HEK293 (cell line): Measurements from ENCODE around the gene PDE4B.
A peak's percentile ranks its signal among the peaks of the same experiment; 100 is the strongest.

Experiments used
- CTCF ChIA-PET: fragments of 350-600 bp; formaldehyde crosslinking; extraction: SDS; loops from one replicate; lab custom pipeline; 2021; ENCODE audit warnings: antibody characterized with exemption; lab: Yijun Ruan, JAX
- POLR2A ChIA-PET: fragments of 300-600 bp; formaldehyde crosslinking; extraction: SDS; loops from one replicate; lab custom pipeline; 2020; ENCODE audit warnings: antibody characterized with exemption, inconsistent platforms; lab: Yijun Ruan, JAX
- H3K27ac ChIP-seq: fragments of 200-500 bp; sonication (Bioruptor generic); 2 replicates; pipeline ENCODE4 v1.5.1; 2014; ENCODE audit warnings: low read depth, low read length, control low read depth, inconsistent platforms; ENCODE audit errors: extremely low read depth
- H3K36me3 ChIP-seq, 2 experiments: fragments of 200-500 bp in 1 of 2; sonication (Bioruptor generic) in 1 of 2; 1 replicate in 1 of 2; 2 replicates in 1 of 2; pipeline ENCODE4 v1.5.1; 2014 to 2017; ENCODE audit warnings: inconsistent platforms in 2 of 2, low read length in 2 of 2; ENCODE audit not compliant: control insufficient read depth in 2 of 2, insufficient read depth in 1 of 2
- H3K4me1 ChIP-seq: fragments of 200-500 bp; sonication (Bioruptor generic); 2 replicates; pipeline ENCODE4 v1.5.1; 2014; ENCODE audit warnings: mild to moderate bottlenecking, low read length, inconsistent platforms; ENCODE audit not compliant: control insufficient read depth, insufficient read depth
- H3K4me3 ChIP-seq: 2 replicates; pipeline ENCODE4 v1.5.1; 2011; ENCODE audit warnings: low read depth, mild to moderate bottlenecking, control low read depth, low read length, moderate library complexity
- H3K9me3 ChIP-seq: fragments of 200-500 bp; sonication (Bioruptor generic); 2 replicates; pipeline ENCODE4 v1.5.1; 2014; ENCODE audit warnings: low read depth, low read length, inconsistent platforms; ENCODE audit not compliant: control insufficient read depth, insufficient read depth
- GLIS1 ChIP-seq: fragments of 450-650 bp; formaldehyde crosslinking; IDR thresholded peaks from 2 replicates; pipeline ENCODE4 v1.5.1; 2016; ENCODE audit warnings: missing biosample characterization, missing genetic modification characterization
- KLF10 ChIP-seq: fragments of 450-650 bp; IDR thresholded peaks from 2 replicates; pipeline ENCODE4 v1.5.1; 2018; ENCODE audit warnings: missing biosample characterization, mild to moderate bottlenecking, missing genetic modification characterization
- SETDB1 ChIP-seq: IDR thresholded peaks from one replicate; pipeline ENCODE4 v1.6.1; 2017; ENCODE audit warnings: mild to moderate bottlenecking, low read length, moderate library complexity, mixed read lengths; ENCODE audit not compliant: insufficient read length
- ZBTB20 ChIP-seq: fragments of 450-650 bp; formaldehyde crosslinking; IDR thresholded peaks from 2 replicates; pipeline ENCODE4 v1.5.1; 2016; ENCODE audit warnings: missing biosample characterization, missing genetic modification characterization
- ZNF140 ChIP-seq: fragments of 450-650 bp; formaldehyde crosslinking; IDR thresholded peaks from 2 replicates; pipeline ENCODE4 v1.5.1; 2016; ENCODE audit warnings: missing biosample characterization, missing genetic modification characterization
- ZNF157 ChIP-seq: fragments of 450-650 bp; formaldehyde crosslinking; IDR thresholded peaks from 2 replicates; pipeline ENCODE4 v1.5.1; 2016; ENCODE audit warnings: missing biosample characterization, missing genetic modification characterization
- ZNF404 ChIP-seq: fragments of 450-650 bp; formaldehyde crosslinking; IDR thresholded peaks from 2 replicates; pipeline ENCODE4 v1.5.1; 2017; ENCODE audit warnings: missing biosample characterization, missing genetic modification characterization
- ZNF596 ChIP-seq: fragments of 450-650 bp; IDR thresholded peaks from 2 replicates; pipeline ENCODE4 v1.5.0; 2018; ENCODE audit warnings: missing biosample characterization, mild to moderate bottlenecking, missing genetic modification characterization, moderate library complexity
- ZNF600 ChIP-seq: fragments of 450-650 bp; formaldehyde crosslinking; IDR thresholded peaks from 2 replicates; pipeline ENCODE4 v1.5.1; 2016; ENCODE audit warnings: missing biosample characterization, missing genetic modification characterization
- ZNF621 ChIP-seq: fragments of 450-650 bp; formaldehyde crosslinking; IDR thresholded peaks from 2 replicates; pipeline ENCODE4 v1.5.1; 2017; ENCODE audit warnings: missing biosample characterization, missing genetic modification characterization
- ZNF677 ChIP-seq: fragments of 450-650 bp; IDR thresholded peaks from 2 replicates; pipeline ENCODE4 v1.5.0; 2018; ENCODE audit warnings: missing biosample characterization, mild to moderate bottlenecking, missing genetic modification characterization, moderate library complexity
- TF ChIP-seq, protein P1 (sequence below): fragments of 450-650 bp; formaldehyde crosslinking; IDR thresholded peaks from 2 replicates; pipeline ENCODE4 v1.5.1; 2017; ENCODE audit warnings: missing biosample characterization, missing genetic modification characterization
- TF ChIP-seq, protein P2 (sequence below): fragments of 450-650 bp; formaldehyde crosslinking; IDR thresholded peaks from 2 replicates; pipeline ENCODE4 v1.5.1; 2017; ENCODE audit warnings: missing biosample characterization, missing genetic modification characterization
- TF ChIP-seq, protein P3 (sequence below): fragments of 450-650 bp; formaldehyde crosslinking; IDR thresholded peaks from 2 replicates; pipeline ENCODE4 v1.5.1; 2016; ENCODE audit warnings: missing biosample characterization, missing genetic modification characterization
- TF ChIP-seq, protein P4 (sequence below): fragments of 450-650 bp; formaldehyde crosslinking; IDR thresholded peaks from 2 replicates; pipeline ENCODE4 v1.5.1; 2016; ENCODE audit warnings: missing biosample characterization, missing genetic modification characterization

Gene PDE4B

DNA sequence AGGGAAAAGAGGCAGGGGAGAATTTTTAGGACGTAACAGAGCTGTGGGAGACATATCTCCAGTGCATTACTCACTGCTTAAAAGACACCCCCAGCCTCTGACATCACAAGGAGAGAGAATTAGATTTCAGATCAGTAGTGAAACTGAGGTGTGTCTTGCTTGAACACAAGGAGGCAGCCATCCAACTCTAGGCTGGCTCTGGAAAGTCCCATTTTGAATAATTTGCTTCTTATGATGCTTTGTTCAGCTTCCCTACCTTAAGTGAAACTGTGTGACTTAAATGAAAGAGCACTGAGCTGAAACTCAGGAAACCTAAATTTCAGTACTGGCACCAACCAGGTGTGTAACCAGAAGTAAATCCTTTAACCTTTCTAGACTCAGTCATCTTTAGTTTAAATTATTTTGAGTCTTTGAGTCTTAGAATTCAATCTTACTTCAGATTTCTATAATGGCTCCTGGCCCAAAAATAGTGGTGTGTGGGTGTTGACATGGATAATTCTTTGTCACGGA, 489.7 kb downstream of the PDE4B start:
- H3K36me3 ChIP-seq: no peaks in the 10 kb centered on the region
- POLR2A ChIA-PET: no interaction called here
- CTCF ChIA-PET: no interaction called here
- no peak overlapping the region for H3K4me3 ChIP-seq
- TF ChIP-seq GLIS1 (peak; percentile 59), ZNF404 (tag by site-specific recombination) (no peak)
- TF ChIP-seq, protein P1, sequence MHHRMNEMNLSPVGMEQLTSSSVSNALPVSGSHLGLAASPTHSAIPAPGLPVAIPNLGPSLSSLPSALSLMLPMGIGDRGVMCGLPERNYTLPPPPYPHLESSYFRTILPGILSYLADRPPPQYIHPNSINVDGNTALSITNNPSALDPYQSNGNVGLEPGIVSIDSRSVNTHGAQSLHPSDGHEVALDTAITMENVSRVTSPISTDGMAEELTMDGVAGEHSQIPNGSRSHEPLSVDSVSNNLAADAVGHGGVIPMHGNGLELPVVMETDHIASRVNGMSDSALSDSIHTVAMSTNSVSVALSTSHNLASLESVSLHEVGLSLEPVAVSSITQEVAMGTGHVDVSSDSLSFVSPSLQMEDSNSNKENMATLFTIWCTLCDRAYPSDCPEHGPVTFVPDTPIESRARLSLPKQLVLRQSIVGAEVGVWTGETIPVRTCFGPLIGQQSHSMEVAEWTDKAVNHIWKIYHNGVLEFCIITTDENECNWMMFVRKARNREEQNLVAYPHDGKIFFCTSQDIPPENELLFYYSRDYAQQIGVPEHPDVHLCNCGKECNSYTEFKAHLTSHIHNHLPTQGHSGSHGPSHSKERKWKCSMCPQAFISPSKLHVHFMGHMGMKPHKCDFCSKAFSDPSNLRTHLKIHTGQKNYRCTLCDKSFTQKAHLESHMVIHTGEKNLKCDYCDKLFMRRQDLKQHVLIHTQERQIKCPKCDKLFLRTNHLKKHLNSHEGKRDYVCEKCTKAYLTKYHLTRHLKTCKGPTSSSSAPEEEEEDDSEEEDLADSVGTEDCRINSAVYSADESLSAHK (tag by site-specific recombination): no peak
- TF ChIP-seq, all 188 proteins: peak for 1
- no peaks in the 10 kb centered on the region for H3K4me1 ChIP-seq
- no peak overlapping the region for H3K27ac ChIP-seq
- no peaks in the 10 kb centered on the region for H3K9me3 ChIP-seq

DNA sequence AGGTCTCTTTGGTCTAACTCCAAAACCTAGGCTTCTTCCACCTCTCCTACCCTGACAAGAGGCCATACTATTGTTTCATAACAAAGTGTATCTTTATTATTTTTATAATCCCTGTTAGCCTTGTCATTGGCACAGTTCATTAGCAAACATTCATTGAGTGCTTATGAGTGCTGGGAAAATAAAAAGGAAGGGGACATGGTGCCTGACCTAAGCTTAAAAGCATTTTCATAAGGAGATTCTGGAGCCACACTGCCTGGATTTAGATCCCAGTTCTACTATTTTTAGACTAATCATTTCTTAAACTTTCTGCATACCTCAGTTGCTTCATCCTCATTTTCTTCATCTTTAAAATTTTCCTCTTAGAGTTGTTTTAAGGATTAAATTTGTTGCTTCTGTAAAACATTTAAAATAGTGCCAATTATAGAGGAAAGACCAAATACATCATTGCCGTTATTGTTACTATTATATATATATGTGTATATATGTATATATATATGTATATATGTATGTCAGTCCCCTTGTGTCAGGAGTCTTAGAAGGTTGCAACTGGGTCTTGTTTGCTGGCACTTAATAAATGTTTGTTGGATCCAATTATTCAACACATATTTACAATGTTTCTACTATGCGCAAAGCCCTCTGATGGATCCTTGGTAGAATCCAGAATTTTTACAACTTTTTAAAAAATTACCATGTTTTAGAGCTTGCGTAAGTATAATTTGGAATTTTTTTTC, 490.4 kb downstream of the PDE4B start:
- no peaks in the 10 kb centered on the region for H3K4me1 ChIP-seq
- no peaks in the 10 kb centered on the region for H3K9me3 ChIP-seq
- no peak overlapping the region for H3K27ac ChIP-seq
- ChIA-PET POLR2A (no interaction called here), CTCF (no interaction called here)
- H3K4me3 ChIP-seq: no peak overlapping the region
- no peak for TF ChIP-seq ZNF404 (tag by site-specific recombination)
- no peak for TF ChIP-seq ZNF157
- TF ChIP-seq, protein P2, sequence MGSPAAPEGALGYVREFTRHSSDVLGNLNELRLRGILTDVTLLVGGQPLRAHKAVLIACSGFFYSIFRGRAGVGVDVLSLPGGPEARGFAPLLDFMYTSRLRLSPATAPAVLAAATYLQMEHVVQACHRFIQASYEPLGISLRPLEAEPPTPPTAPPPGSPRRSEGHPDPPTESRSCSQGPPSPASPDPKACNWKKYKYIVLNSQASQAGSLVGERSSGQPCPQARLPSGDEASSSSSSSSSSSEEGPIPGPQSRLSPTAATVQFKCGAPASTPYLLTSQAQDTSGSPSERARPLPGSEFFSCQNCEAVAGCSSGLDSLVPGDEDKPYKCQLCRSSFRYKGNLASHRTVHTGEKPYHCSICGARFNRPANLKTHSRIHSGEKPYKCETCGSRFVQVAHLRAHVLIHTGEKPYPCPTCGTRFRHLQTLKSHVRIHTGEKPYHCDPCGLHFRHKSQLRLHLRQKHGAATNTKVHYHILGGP (tag by site-specific recombination): no peak
- TF ChIP-seq ZBTB20 (tag by site-specific recombination): no peak
- TF ChIP-seq ZNF621: no peak
- no peaks in the 10 kb centered on the region for H3K36me3 ChIP-seq

DNA sequence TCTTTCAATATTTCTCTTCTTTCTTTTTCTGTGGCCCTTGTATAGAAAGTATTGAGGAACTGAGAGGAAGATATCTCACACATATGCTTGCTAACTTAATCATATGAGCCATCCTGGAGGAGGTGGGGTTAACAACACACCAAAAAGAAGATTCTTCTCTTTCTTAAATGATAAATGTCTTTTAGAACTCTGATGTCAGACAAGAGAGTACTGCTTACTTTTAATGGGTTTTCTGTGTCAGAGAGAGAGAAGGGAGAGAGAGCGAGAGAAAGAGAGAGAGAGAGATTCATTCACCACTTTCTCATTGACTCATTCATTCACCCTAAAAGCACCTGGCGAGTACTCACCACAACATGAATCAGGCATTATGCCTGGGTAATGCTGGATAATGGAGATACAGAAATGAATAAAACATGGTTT, 490.9 kb downstream of the PDE4B start:
- Histone ChIP-seq H3K4me1 (no peaks in the 10 kb centered on the region), H3K4me3 (no peak overlapping the region), H3K36me3 (no peaks in the 10 kb centered on the region), H3K27ac (no peak overlapping the region), H3K9me3 (no peaks in the 10 kb centered on the region)
- ChIA-PET CTCF (no interaction called here), POLR2A (no interaction called here)
- peak; percentile 69; the same call in 1 of the 2 replicates for TF ChIP-seq ZNF596 (tag by site-specific recombination)
- TF ChIP-seq ZNF140: no peak
- no peak for TF ChIP-seq ZNF677 (tag by site-specific recombination)
- TF ChIP-seq SETDB1: no peak
- TF ChIP-seq, protein P3, sequence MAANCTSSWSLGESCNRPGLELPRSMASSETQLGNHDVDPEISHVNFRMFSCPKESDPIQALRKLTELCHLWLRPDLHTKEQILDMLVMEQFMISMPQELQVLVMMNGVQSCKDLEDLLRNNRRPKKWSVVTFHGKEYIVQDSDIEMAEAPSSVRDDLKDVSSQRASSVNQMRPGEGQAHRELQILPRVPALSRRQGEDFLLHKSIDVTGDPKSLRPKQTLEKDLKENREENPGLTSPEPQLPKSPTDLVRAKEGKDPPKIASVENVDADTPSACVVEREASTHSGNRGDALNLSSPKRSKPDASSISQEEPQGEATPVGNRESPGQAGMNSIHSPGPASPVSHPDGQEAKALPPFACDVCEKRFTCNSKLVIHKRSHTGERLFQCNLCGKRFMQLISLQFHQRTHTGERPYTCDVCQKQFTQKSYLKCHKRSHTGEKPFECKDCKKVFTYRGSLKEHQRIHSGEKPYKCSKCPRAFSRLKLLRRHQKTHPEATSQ (tag by site-specific recombination): no peak
- TF ChIP-seq, protein P4, sequence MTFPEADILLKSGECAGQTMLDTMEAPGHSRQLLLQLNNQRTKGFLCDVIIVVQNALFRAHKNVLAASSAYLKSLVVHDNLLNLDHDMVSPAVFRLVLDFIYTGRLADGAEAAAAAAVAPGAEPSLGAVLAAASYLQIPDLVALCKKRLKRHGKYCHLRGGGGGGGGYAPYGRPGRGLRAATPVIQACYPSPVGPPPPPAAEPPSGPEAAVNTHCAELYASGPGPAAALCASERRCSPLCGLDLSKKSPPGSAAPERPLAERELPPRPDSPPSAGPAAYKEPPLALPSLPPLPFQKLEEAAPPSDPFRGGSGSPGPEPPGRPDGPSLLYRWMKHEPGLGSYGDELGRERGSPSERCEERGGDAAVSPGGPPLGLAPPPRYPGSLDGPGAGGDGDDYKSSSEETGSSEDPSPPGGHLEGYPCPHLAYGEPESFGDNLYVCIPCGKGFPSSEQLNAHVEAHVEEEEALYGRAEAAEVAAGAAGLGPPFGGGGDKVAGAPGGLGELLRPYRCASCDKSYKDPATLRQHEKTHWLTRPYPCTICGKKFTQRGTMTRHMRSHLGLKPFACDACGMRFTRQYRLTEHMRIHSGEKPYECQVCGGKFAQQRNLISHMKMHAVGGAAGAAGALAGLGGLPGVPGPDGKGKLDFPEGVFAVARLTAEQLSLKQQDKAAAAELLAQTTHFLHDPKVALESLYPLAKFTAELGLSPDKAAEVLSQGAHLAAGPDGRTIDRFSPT (tag by site-specific recombination): no peak
- TF ChIP-seq ZNF600: no peak
- TF ChIP-seq KLF10 (tag by site-specific recombination): no peak
- TF ChIP-seq, all 188 proteins: peak for 1
